A549 (cell line): Measurements from ENCODE around the gene LY86. TPM values are rescaled to one million over a fixed set of nuclear protein-coding genes. Genes with fewer than 3 reads are reported as not detected.

Experiments used
- ATAC-seq, 2 experiments: fragments of 200-7000 bp in 1 of 2; fragments of >200 bp in 1 of 2; cut with Nextera tagmentation in 1 of 2; cut with Tn5 transposase in 1 of 2; 3 replicates each; pipeline versions ENCODE4 v1.8.0 to v1.9.1; 2018 to 2020; ENCODE audit warnings: mild to moderate bottlenecking in 1 of 2, moderate library complexity in 1 of 2
- CTCF ChIA-PET: fragments of 300-600 bp; sonication (Branson Sonifier 250); formaldehyde crosslinking; extraction: SDS; loops from one replicate; lab custom pipeline; 2021; ENCODE audit warnings: antibody characterized with exemption, inconsistent platforms; lab: Yijun Ruan, JAX
- POLR2A ChIA-PET: fragments of 350-600 bp; formaldehyde crosslinking; extraction: SDS; loops from one replicate; lab custom pipeline; 2021; ENCODE audit warnings: antibody characterized with exemption, inconsistent platforms; lab: Yijun Ruan, JAX
- DNase-seq, 2 experiments: peaks; one replicate each; pipeline versions ENCODE4 v3.0.0 to v3.0.0-alpha.2; 2011 to 2016; ENCODE audit warnings: low read depth in 1 of 2, low spot score in 1 of 2
- FAIRE-seq: peaks from 2 replicates; lab custom pipeline; 2011; peaks lifted over from hg19 to GRCh38; lab: Jason Lieb, UNC
- H3K27ac ChIP-seq, 2 experiments: fragments of >200 bp; sonication (Bioruptor Twin); formaldehyde crosslinking; 3 replicates each; pipeline ENCODE4 v1.5.1; 2016 to 2017
- H3K4me1 ChIP-seq: fragments of >200 bp; sonication (Bioruptor Twin); formaldehyde crosslinking; 3 replicates; pipeline ENCODE4 v1.6.1; 2016
- H3K4me2 ChIP-seq: fragments of >200 bp; sonication (Bioruptor Twin); formaldehyde crosslinking; 3 replicates; pipeline ENCODE4 v1.6.1; 2016
- H3K4me3 ChIP-seq: fragments of >200 bp; sonication (Bioruptor Twin); formaldehyde crosslinking; 3 replicates; pipeline ENCODE4 v1.5.1; 2016
- H3K9me3 ChIP-seq: fragments of >200 bp; sonication (Bioruptor Twin); formaldehyde crosslinking; 3 replicates; pipeline ENCODE4 v1.6.1; 2016
- BCL3 ChIP-seq: fragments of >200 bp; sonication (Bioruptor Twin); formaldehyde crosslinking; IDR thresholded peaks from 3 replicates; pipeline ENCODE4 v1.6.1; 2016
- CHD2 ChIP-seq: fragments of 150-350 bp; IDR thresholded peaks from 2 replicates; pipeline ENCODE4 v1.6.1; 2014; ENCODE audit warnings: low read length; ENCODE audit not compliant: partially characterized antibody
- CHD4 ChIP-seq: fragments of 200-600 bp; sonication (generic); IDR thresholded peaks from 2 replicates; pipeline ENCODE4 v1.6.1; 2016; ENCODE audit warnings: antibody characterized with exemption, mild to moderate bottlenecking, borderline replicate concordance
- ELK1 ChIP-seq: fragments of 150-350 bp; IDR thresholded peaks from 2 replicates; pipeline ENCODE4 v1.6.1; 2014; ENCODE audit warnings: low read depth, mild to moderate bottlenecking, low read length
- EP300 ChIP-seq, 2 experiments: fragments of >200 bp; sonication (Bioruptor Twin); formaldehyde crosslinking; IDR thresholded peaks; 2 replicates in 1 of 2; 3 replicates in 1 of 2; pipeline ENCODE4 v1.6.1; 2016 to 2017
- ESRRA ChIP-seq: fragments of 150-350 bp; IDR thresholded peaks from 2 replicates; pipeline ENCODE4 v1.6.1; 2014; ENCODE audit warnings: mild to moderate bottlenecking, low read length, borderline replicate concordance
- FOSB ChIP-seq: fragments of 250-450 bp; sonication (Bioruptor Pico); IDR thresholded peaks from 2 replicates; pipeline ENCODE4 v1.5.0; 2020; ENCODE audit warnings: mild to moderate bottlenecking, moderate library complexity
- FOSL2 ChIP-seq, 2 experiments: fragments of 450-650 bp in 1 of 2; fragments of >200 bp in 1 of 2; sonication (Bioruptor Twin) in 1 of 2; formaldehyde crosslinking; IDR thresholded peaks; 2 replicates each; pipeline versions ENCODE4 v1.5.0 to v1.6.1; 2016 to 2020; ENCODE audit warnings: mild to moderate bottlenecking in 1 of 2, moderate library complexity in 1 of 2
- HDAC2 ChIP-seq: fragments of 200-600 bp; sonication (generic); IDR thresholded peaks from 2 replicates; pipeline ENCODE4 v1.6.1; 2016
- HMGXB4 ChIP-seq: fragments of 250-450 bp; sonication (Bioruptor Pico); IDR thresholded peaks from 2 replicates; pipeline ENCODE4 v1.5.0; 2021; ENCODE audit warnings: mild to moderate bottlenecking, moderate library complexity, borderline replicate concordance
- HOXB5 ChIP-seq: fragments of 250-450 bp; sonication (Bioruptor Pico); IDR thresholded peaks from 2 replicates; pipeline ENCODE4 v1.5.0; 2020; ENCODE audit warnings: mild to moderate bottlenecking, moderate library complexity
- KDM1A ChIP-seq: fragments of 200-600 bp; sonication (generic); IDR thresholded peaks from 2 replicates; pipeline ENCODE4 v1.6.1; 2016; ENCODE audit warnings: low read depth, mild to moderate bottlenecking
- MAFK ChIP-seq: fragments of 450-650 bp; IDR thresholded peaks from 2 replicates; pipeline ENCODE4 v1.6.1; 2014; ENCODE audit not compliant: partially characterized antibody
- MAZ ChIP-seq: fragments of 150-350 bp; IDR thresholded peaks from 2 replicates; pipeline ENCODE4 v1.6.1; 2014; ENCODE audit warnings: antibody characterized with exemption, low read depth, low read length, borderline replicate concordance
- NFE2L2 ChIP-seq: fragments of 150-350 bp; conservative IDR thresholded peaks from 2 replicates; pipeline ENCODE4 v1.6.1; 2014; ENCODE audit warnings: low read length
- NPAS2 ChIP-seq: fragments of 250-450 bp; sonication (Bioruptor Pico); IDR thresholded peaks from 2 replicates; pipeline ENCODE4 v1.8.0; 2022; ENCODE audit warnings: mild to moderate bottlenecking, moderate library complexity, borderline replicate concordance
- POLR2A ChIP-seq: IDR thresholded peaks from 2 replicates; pipeline ENCODE4 v1.6.1; 2012; ENCODE audit warnings: mild to moderate bottlenecking, low read length
- POLR2AphosphoS2 ChIP-seq: conservative IDR thresholded peaks from 2 replicates; pipeline ENCODE4 v1.6.1; 2012; ENCODE audit warnings: low read length, improper control_type of control experiment, inconsistent platforms
- TP53 ChIP-seq: fragments of 250-450 bp; sonication (Bioruptor Pico); IDR thresholded peaks from 2 replicates; pipeline ENCODE4 v1.5.0; 2021; ENCODE audit warnings: mild to moderate bottlenecking, moderate library complexity
- WGBS: methylation state at CpG from one replicate; pipeline ENCODE4 v1.1.6; 2017; ENCODE audit errors: missing lambda C conversion rate; 5-methylcytosine and 5-hydroxymethylcytosine counted together
- polyA plus RNA-seq, 4 experiments: library from polyadenylated mRNA; depleted of rRNA in 3 of 4; stranded (reverse); fragments of >200 nt; fragmentation: RNase III in 1 of 4; extraction: RNeasy Plus Mini Kit Qiagen cat#74134 plus additional on column Dnase treatment in 1 of 4; gene quantifications; 2 replicates in 3 of 4; 3 replicates in 1 of 4; pipeline ENCODE4 v1.2.3, GENCODE V29; 2011 to 2017

Gene LY86
- polyA plus RNA-seq, 2 of the 4 experiments (the other 2 are of a cell fraction) = not detected

- 28% methylated on average over 14 of the region's 14 CpGs for WGBS
- CTCF ChIA-PET = interaction anchor here (0.8 kb wide), 1 partner anchor 10 kb away, joined by 3 read pairs; no protein-coding TSS in a partner anchor
- H3K4me3 ChIP-seq = no peak overlapping the region
- TF ChIP-seq CHD4 (no peak), NPAS2 (no peak), CHD2 (no peak), EP300 (IDR thresholded peaks at IDR 0.05) (no peak), MAFK (no peak), POLR2AphosphoS2 (no peak), MAZ (no peak), ESRRA (no peak), TP53 (CRISPR knock-in tag) (no peak), ELK1 (no peak)
- FAIRE-seq (no peak), ATAC-seq (no peak), DNase-seq (no peak)
- H3K27ac ChIP-seq = no peak overlapping the region
- no peaks in the 10 kb centered on the region for H3K4me1 ChIP-seq
- POLR2A ChIA-PET = no interaction called here
- H3K9me3 ChIP-seq = no peaks in the 10 kb centered on the region
- no peak overlapping the region for H3K4me2 ChIP-seq
Measured at GRCh38 chr6:6596529-6597328, 8.2 kb downstream of the LY86 start.

GRCh38 chr6:6597682-6598081, 9.2 kb downstream of the LY86 start:
- no peaks in the 10 kb centered on the region for H3K4me1 ChIP-seq
- CTCF ChIA-PET = no interaction called here
- 50% methylated on average over 5 of the region's 5 CpGs for WGBS
- no peak overlapping the region for H3K4me2 ChIP-seq
- no peak overlapping the region for H3K27ac ChIP-seq
- H3K9me3 ChIP-seq = no peaks in the 10 kb centered on the region
- ATAC-seq (no peak), DNase-seq (no peak), FAIRE-seq (no peak)
- TF ChIP-seq HOXB5 (CRISPR knock-in tag) = no peak
- no peak for TF ChIP-seq FOSL2 (IDR thresholded peaks at IDR 0.05)
- TF ChIP-seq FOSL2 (CRISPR knock-in tag; IDR thresholded peaks at IDR 0.05) = no peak
- TF ChIP-seq ELK1 = no peak
- no peak for TF ChIP-seq CHD4
- no peak for TF ChIP-seq FOSB (CRISPR knock-in tag)
- no peak for TF ChIP-seq POLR2AphosphoS2
- TF ChIP-seq POLR2A = no peak
- TF ChIP-seq KDM1A = no peak
- no peak overlapping the region for H3K4me3 ChIP-seq
- POLR2A ChIA-PET = interaction anchor here (0.7 kb wide), 1 partner anchor 474 kb away, joined by 3 read pairs; no protein-coding TSS in a partner anchor

GRCh38 chr6:6599468-6599873, 11.0 kb downstream of the LY86 start:
- FAIRE-seq (no peak), ATAC-seq (no peak), DNase-seq (no peak)
- Histone ChIP-seq H3K4me1 (no peaks in the 10 kb centered on the region), H3K4me2 (no peak overlapping the region), H3K27ac (no peak overlapping the region), H3K4me3 (no peak overlapping the region), H3K9me3 (no peaks in the 10 kb centered on the region)
- 24% methylated on average over 3 of the region's 4 CpGs for WGBS
- ChIA-PET CTCF (no interaction called here), POLR2A (no interaction called here)
- TF ChIP-seq HDAC2 = no peak
- no peak for TF ChIP-seq BCL3
- TF ChIP-seq MAFK = no peak
- TF ChIP-seq HMGXB4 = no peak
- no peak for TF ChIP-seq NFE2L2
- TF ChIP-seq ESRRA = no peak
